ENCODE measurements around the gene FAF1.
"Not testable (repeated sequence)": the region's sequence is repeated elsewhere in the genome, so short reads cannot be mapped to it uniquely, and the experiment has no call there.

The FAF1 gene

DNA sequence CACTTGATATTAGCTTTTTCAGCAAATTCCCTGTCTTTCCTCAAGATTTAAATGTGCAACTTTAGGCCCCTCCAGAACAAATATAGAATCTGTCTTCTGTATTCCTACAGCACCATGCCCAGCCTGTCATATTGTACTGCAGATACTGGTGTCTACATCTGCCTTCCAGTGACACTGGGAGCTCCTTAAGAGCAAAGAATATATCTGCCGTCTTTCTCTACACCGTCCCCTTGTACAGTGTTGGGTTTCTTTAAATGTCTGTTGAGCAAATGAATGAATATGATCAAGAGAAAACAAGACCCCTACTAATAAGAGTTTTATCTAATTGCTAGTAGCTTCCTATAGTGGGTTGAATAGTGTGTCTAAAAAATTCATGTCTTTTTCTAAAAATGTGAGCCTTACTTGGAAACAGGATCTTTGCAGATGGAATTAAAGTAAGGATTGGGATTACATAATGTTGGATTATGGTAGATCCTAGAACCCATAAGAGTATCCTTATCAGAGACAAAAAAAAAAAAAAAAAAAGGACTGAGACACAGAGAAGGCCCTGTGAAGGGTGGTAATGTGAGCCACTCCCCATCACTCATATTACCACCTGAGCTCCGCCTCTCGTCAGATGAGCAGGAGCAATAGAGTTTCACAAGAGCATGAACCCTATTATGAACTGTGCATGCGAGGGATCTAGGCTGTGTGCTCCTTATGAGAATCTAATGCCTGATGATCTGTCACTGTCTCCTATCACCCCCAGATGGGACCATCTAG lies 128.6 kb downstream of the FAF1 start:
- no peak overlapping the region for H3K9ac ChIP-seq (ENCODE audit: low read depth, low read length)
- no peaks in the 10 kb centered on the region for H3K36me3 ChIP-seq (ENCODE audit: insufficient read depth, low read depth, low read length)
- no peaks in the 10 kb centered on the region for H3K27me3 ChIP-seq (ENCODE audit: insufficient read depth, low read length)
- no peak overlapping the region for H3K4me3 ChIP-seq (ENCODE audit: low read length)
- peaks cover 11% of the 10 kb centered on the region for H3K9me3 ChIP-seq (ENCODE audit: insufficient read depth, low read depth, low read length)
- H3K4me1 ChIP-seq (ENCODE audit: insufficient read depth, low read length), result no peaks in the 10 kb centered on the region
- no peak overlapping the region for H3K27ac ChIP-seq (ENCODE audit: low read length)

DNA sequence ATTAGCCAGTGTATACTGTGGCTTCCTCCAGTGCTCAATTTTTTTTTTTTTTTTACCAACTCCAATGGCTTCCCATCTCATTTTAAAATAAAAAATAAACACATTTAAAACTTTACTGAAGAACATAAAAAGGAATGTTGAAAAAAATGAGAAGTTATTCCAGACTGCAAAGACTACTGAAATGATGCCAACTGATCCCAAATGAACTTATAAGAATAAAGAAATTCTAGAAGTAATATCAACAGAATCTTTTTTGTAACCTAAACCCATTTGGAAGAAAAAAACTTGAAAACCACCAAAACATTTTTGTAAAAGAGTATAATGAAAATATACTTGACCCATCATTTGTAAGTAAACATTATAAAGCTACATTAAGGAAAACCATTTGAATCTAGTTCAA lies 129.4 kb downstream of the FAF1 start:
- Histone ChIP-seq H3K36me3 (ENCODE audit: insufficient read depth, low read depth, low read length) (no peaks in the 10 kb centered on the region), H3K4me1 (ENCODE audit: insufficient read depth, low read length) (no peaks in the 10 kb centered on the region), H3K27ac (ENCODE audit: low read length) (no peak overlapping the region), H3K27me3 (ENCODE audit: insufficient read depth, low read length) (no peaks in the 10 kb centered on the region), H3K9ac (ENCODE audit: low read depth, low read length) (no peak overlapping the region), H3K4me3 (ENCODE audit: low read length) (no peak overlapping the region), H3K9me3 (ENCODE audit: insufficient read depth, low read depth, low read length) (peaks cover 11% of the 10 kb centered on the region)

DNA sequence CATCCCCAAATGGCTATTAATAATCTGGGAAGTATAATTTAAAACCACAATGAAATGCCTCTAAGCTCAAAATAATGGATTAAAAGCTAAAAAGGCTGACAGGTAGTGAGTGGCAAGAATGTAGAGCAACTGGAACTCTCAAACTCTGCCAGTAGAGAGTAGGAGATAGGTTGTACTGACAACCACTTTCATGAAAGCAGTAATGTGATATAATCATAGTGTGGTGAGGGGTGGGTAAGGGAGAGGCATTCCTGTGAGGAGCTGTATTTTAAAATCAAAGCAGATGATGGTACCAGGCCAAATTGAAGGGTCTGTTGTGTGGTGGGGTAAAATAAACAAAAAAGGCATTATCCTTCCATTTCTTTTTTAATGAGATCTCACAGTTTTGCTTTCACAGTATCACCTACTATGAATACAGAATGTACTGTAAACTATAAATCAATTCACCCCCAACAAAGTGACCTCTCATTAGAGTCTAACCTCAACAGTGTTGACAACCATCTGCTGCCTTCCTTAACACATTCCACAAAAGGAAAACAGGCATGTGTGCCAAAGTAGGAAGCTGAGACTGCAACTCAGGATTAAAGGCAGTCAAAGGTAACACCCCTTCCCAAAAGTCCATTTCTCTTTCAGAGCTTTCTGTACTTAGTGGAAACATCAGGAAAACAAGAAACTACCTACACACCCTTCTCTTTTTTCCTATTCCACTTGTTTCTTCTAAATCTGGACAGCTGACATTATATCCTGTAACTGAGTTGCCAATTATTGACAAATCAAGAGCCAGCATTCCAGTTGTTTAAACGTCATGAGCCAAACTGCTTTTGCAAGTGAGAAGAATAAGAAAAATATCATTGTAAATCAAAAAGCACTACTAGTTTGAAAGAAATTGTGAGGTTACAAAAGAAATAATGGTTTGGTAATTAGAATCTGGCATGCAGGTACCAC lies 130.8 kb downstream of the FAF1 start:
- Histone ChIP-seq H3K4me1 (ENCODE audit: insufficient read depth, low read length) (no peaks in the 10 kb centered on the region), H3K9me3 (ENCODE audit: insufficient read depth, low read depth, low read length) (peaks cover 11% of the 10 kb centered on the region), H3K27me3 (ENCODE audit: insufficient read depth, low read length) (no peaks in the 10 kb centered on the region), H3K9ac (ENCODE audit: low read depth, low read length) (no peak overlapping the region), H3K27ac (ENCODE audit: low read length) (no peak overlapping the region), H3K36me3 (ENCODE audit: insufficient read depth, low read depth, low read length) (no peaks in the 10 kb centered on the region), H3K4me3 (ENCODE audit: low read length) (no peak overlapping the region)

DNA sequence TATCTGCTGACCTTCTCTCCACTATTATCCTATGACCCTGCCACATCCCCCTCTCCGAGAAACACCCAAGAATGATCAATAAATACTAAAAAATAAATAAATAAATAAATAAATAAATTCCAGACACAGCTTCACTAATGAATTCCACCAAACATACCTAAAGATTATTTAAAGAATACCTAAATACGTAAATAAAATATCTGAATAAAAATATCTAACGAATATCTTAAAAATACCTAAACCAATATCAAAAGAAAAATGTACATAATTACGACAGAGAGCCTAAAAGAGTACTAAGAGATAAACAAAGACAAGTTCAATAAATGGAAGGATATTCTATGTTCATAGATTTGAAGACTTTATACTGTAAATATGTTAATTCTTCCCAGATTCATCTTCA lies 132.5 kb downstream of the FAF1 start:
- Histone ChIP-seq H3K9me3 (ENCODE audit: insufficient read depth, low read depth, low read length) (peaks cover 11% of the 10 kb centered on the region), H3K4me3 (ENCODE audit: low read length) (no peak overlapping the region), H3K9ac (ENCODE audit: low read depth, low read length) (no peak overlapping the region), H3K27ac (ENCODE audit: low read length) (no peak overlapping the region), H3K36me3 (ENCODE audit: insufficient read depth, low read depth, low read length) (no peaks in the 10 kb centered on the region), H3K4me1 (ENCODE audit: insufficient read depth, low read length) (no peaks in the 10 kb centered on the region), H3K27me3 (ENCODE audit: insufficient read depth, low read length) (no peaks in the 10 kb centered on the region)

DNA sequence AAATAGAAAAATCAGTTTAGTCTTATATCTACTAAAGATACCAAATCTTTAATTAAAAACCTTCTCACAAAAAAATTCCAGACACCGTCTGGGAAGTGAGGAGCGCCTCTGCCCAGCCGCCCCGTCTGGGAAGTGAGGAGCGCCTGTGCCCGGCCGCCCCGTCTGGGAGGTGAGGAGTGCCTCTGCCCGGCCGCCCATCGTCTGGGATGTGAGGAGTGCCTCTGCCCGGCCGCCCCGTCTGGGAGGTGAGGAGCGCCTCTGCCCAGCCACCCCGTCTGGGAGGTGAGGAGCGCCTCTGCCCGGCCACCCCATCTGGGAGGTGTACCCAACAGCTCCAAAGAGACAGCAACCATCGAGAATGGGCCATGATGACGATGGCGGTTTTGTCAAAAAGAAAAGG lies 133.3 kb downstream of the FAF1 start:
- not testable (repeated sequence) for H3K4me1 ChIP-seq (ENCODE audit: insufficient read depth, low read length); H3K36me3 ChIP-seq (ENCODE audit: insufficient read depth, low read depth, low read length); H3K4me3 ChIP-seq (ENCODE audit: low read length); H3K9ac ChIP-seq (ENCODE audit: low read depth, low read length); H3K27me3 ChIP-seq (ENCODE audit: insufficient read depth, low read length); H3K27ac ChIP-seq (ENCODE audit: low read length)
- peaks cover 11% of the 10 kb centered on the region for H3K9me3 ChIP-seq (ENCODE audit: insufficient read depth, low read depth, low read length)

DNA sequence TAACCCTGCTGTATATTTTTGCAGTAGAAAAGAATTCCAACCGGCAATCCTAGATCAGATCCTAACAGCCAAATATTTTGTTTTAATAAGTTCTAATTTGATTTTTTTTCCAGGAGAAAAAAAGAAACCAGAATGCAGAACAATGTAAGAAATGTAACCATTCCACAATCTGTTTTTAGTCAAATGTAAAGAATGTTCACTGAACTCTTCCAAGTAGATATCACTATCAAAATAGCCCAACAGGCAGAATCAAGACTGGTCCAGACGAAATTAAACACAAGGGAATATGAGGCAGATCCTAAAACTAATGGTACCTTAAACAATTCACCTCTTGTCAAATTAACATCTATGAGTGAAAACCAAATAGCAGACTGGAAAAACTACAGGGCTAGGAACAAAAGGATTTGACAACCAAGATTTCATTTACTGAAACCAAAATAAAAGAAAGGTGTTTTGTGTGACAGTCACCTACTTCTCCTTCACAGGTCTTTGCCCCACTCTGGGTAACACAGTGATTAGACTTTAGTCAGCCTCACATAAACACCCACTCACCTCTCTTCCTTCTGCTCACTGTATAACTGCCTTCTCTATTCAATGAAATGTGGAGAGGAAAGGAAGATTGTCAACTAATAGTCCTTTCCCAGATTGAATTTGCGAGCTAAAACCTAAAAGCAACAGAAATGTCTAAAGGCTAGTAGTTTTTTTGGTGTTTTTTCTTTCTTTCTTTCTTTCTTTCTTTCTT lies 137.9 kb downstream of the FAF1 start:
- Histone ChIP-seq H3K9me3 (ENCODE audit: insufficient read depth, low read depth, low read length) (no peaks in the 10 kb centered on the region; the same call in 1 of the 2 replicates), H3K27me3 (ENCODE audit: insufficient read depth, low read length) (no peaks in the 10 kb centered on the region), H3K4me1 (ENCODE audit: insufficient read depth, low read length) (no peaks in the 10 kb centered on the region), H3K9ac (ENCODE audit: low read depth, low read length) (no peak overlapping the region), H3K36me3 (ENCODE audit: insufficient read depth, low read depth, low read length) (no peaks in the 10 kb centered on the region), H3K27ac (ENCODE audit: low read length) (no peak overlapping the region), H3K4me3 (ENCODE audit: low read length) (no peak overlapping the region)

DNA sequence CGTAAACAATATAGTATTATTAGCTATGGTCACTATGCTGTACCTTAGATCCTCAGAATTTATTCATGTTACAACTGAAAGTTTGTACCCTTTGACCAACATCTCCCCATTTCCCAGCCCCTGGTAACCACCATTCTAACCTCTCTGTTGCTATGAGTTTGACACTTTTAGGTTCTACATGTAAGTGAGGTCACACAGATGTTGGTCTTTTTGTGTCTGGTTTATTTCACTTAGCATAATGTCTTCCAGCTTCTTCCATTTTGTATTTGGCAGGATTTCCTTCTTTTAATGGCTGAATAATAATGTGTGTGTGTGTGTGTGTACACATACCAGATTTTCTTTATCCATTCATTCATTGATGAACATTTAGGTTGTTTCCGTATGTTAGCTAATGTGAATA lies 139.5 kb downstream of the FAF1 start:
- H3K36me3 ChIP-seq (ENCODE audit: insufficient read depth, low read depth, low read length), result no peaks in the 10 kb centered on the region
- no peaks in the 10 kb centered on the region for H3K9me3 ChIP-seq (ENCODE audit: insufficient read depth, low read depth, low read length)
- no peak overlapping the region for H3K27ac ChIP-seq (ENCODE audit: low read length)
- no peak overlapping the region for H3K4me3 ChIP-seq (ENCODE audit: low read length)
- no peak overlapping the region for H3K9ac ChIP-seq (ENCODE audit: low read depth, low read length)
- H3K27me3 ChIP-seq (ENCODE audit: insufficient read depth, low read length), result no peaks in the 10 kb centered on the region
- no peaks in the 10 kb centered on the region for H3K4me1 ChIP-seq (ENCODE audit: insufficient read depth, low read length)

DNA sequence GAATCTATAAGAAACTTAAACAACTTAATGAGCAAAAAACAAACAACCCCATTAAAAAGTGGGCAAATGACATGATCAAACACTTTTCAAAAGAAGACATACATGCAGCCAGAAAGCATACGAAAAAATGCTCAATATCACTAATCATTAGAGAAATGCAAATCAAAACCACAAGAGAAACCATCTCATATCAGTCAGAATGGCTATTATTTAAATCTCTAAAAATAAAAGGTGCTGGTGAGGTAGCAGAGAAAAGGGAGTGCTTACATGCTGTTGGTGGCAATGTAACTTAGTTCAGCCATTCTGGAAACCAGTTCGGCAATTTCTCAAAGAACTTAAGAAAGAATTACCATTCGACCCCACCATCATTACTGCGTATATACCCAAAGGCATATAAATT lies 147.7 kb downstream of the FAF1 start:
- H3K9me3 ChIP-seq (ENCODE audit: insufficient read depth, low read depth, low read length), result peaks cover 3% of the 10 kb centered on the region
- H3K27ac ChIP-seq (ENCODE audit: low read length), result no peak overlapping the region
- H3K36me3 ChIP-seq (ENCODE audit: insufficient read depth, low read depth, low read length), result no peaks in the 10 kb centered on the region
- H3K4me1 ChIP-seq (ENCODE audit: insufficient read depth, low read length), result no peaks in the 10 kb centered on the region
- no peak overlapping the region for H3K9ac ChIP-seq (ENCODE audit: low read depth, low read length)
- no peak overlapping the region for H3K4me3 ChIP-seq (ENCODE audit: low read length)
- no peaks in the 10 kb centered on the region for H3K27me3 ChIP-seq (ENCODE audit: insufficient read depth, low read length)

DNA sequence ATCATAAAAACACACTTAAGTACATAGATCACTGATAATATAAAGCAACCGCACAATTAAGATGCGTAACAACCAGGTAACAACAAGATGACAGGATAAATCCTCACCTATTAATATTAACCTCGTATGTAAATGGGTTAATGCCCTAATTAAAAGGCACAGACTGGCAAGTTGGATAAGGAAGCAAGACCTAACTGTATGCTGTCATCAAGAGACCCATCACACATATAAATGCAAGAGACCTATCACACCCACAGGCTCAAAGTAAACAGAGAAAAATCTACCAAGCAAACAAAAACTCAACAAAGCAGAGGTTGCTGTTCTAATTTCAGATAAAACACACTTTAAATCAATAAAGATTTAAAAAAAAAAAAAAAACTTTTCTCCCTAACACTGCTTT lies 151.8 kb downstream of the FAF1 start:
- H3K9me3 ChIP-seq (ENCODE audit: insufficient read depth, low read depth, low read length), result peaks cover 3% of the 10 kb centered on the region
- H3K36me3 ChIP-seq (ENCODE audit: insufficient read depth, low read depth, low read length), result no peaks in the 10 kb centered on the region
- H3K9ac ChIP-seq (ENCODE audit: low read depth, low read length), result no peak overlapping the region
- H3K27me3 ChIP-seq (ENCODE audit: insufficient read depth, low read length), result no peaks in the 10 kb centered on the region
- H3K27ac ChIP-seq (ENCODE audit: low read length), result no peak overlapping the region
- peaks cover 5% of the 10 kb centered on the region; the same call in 1 of the 2 replicates for H3K4me1 ChIP-seq (ENCODE audit: insufficient read depth, low read length)
- H3K4me3 ChIP-seq (ENCODE audit: low read length), result no peak overlapping the region

DNA sequence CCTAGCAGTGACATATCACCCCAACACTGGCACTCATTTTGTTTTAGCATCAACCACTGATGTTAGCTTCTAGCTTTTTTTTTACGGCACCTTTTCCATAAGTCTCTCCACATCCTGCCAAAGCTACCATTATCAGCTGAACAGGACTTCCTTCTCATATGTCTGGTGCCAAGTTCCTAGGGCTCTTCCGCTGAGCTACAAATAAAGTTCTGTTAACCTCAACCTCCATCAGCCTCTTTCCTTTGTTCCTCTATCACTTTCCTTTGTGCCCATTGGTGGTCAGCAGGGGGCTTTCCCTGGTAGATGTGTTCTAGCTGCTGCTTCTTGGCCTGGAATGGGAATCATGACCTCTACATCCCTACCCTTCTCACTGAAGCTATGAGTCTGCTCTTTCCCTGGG lies 163.8 kb downstream of the FAF1 start:
- Histone ChIP-seq H3K4me1 (ENCODE audit: insufficient read depth, low read length) (peaks cover 17% of the 10 kb centered on the region), H3K9ac (ENCODE audit: low read depth, low read length) (no peak overlapping the region), H3K27me3 (ENCODE audit: insufficient read depth, low read length) (no peaks in the 10 kb centered on the region), H3K27ac (ENCODE audit: low read length) (no peak overlapping the region), H3K9me3 (ENCODE audit: insufficient read depth, low read depth, low read length) (no peaks in the 10 kb centered on the region), H3K36me3 (ENCODE audit: insufficient read depth, low read depth, low read length) (no peaks in the 10 kb centered on the region), H3K4me3 (ENCODE audit: low read length) (no peak overlapping the region)

DNA sequence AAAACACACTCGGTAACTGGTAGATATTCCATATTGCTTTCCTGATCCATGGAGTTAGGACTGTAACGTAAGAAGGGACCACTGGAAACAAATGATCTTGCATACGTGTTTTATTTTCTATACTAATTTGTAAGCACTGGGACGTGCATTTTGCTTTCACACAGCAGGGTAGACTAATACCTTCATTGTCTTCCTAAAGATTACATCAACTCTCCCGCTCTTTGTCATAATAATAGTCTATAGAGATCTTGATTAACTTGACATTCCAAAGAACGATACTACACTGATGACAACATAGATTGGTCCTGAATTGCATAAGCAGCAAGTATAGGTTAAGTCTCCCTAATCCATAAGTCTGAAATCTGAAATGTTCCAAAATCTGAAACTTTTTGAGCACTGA lies 166.5 kb downstream of the FAF1 start:
- no peaks in the 10 kb centered on the region for H3K36me3 ChIP-seq (ENCODE audit: insufficient read depth, low read depth, low read length)
- no peaks in the 10 kb centered on the region for H3K27me3 ChIP-seq (ENCODE audit: insufficient read depth, low read length)
- H3K27ac ChIP-seq (ENCODE audit: low read length), result no peak overlapping the region
- H3K4me3 ChIP-seq (ENCODE audit: low read length), result no peak overlapping the region
- no peaks in the 10 kb centered on the region for H3K9me3 ChIP-seq (ENCODE audit: insufficient read depth, low read depth, low read length)
- peaks cover 17% of the 10 kb centered on the region for H3K4me1 ChIP-seq (ENCODE audit: insufficient read depth, low read length)
- no peak overlapping the region for H3K9ac ChIP-seq (ENCODE audit: low read depth, low read length)

Data from iPS-20b (cell line).